Measurements from ENCODE around the gene MRPS23. TPM values are rescaled to one million over a fixed set of nuclear protein-coding genes. Genes with fewer than 3 reads are reported as not detected.

MRPS23 gene
- total and polyA plus RNA-seq, 2 of the 4 experiments (the other 2 are of a cell fraction) = 23.5 to 37.3 TPM

GRCh38 chr17:57871863-57872262 lies 22.0 kb upstream of the MRPS23 start:
- no peak for ATAC-seq (ENCODE audit: low read depth)
- BruUV-seq (replicated peaks) = no TSS peak
- Histone ChIP-seq H3K56ac (ENCODE audit: extremely low read depth, insufficient read depth, low read length) (no peak overlapping the region), H2BK15ac (ENCODE audit: low read depth, low read length) (0 out of 3 replicates have a peak overlapping the region, but pooled peaks have one; percentile 52), H3K4ac (ENCODE audit: low read depth, low read length) (peak overlapping the region; percentile 3; the same call in 1 of the 2 replicates), H4K5ac (ENCODE audit: low read depth, low read length) (no peak overlapping the region), H3K9me1 (ENCODE audit: insufficient read depth, low read length) (peaks cover 45% of the 10 kb centered on the region), H3K18ac (ENCODE audit: low read depth, low read length) (no peak overlapping the region), H3K4me2 (ENCODE audit: low read depth, low read length) (no peak overlapping the region), H3K23ac (ENCODE audit: low read depth, low read length) (no peak overlapping the region), H2AK9ac (replicated peaks; ENCODE audit: low read depth, low read length, poor library complexity) (peak overlapping the region; percentile 0), H3K9me3 (ENCODE audit: control insufficient read depth, insufficient read depth, low read length) (no peaks in the 10 kb centered on the region), H3K27ac (ENCODE audit: insufficient read depth, low read length) (no peak overlapping the region), H3K4me3 (ENCODE audit: insufficient read depth, low read depth, low read length) (no peak overlapping the region), H4K8ac (ENCODE audit: low read depth in 2 of 2, low read length in 2 of 2) (0 out of 4 replicates have a peak overlapping the region, but pooled peaks of 1 of the 2 experiments have one; percentile 6), H3K27me3 (ENCODE audit: control insufficient read depth, insufficient read depth, low read length) (no peaks in the 10 kb centered on the region), H3K14ac (replicated peaks; ENCODE audit: low read depth, low read length) (no peak overlapping the region), H2AFZ (replicated peaks; ENCODE audit: low read length, poor library complexity) (no peak overlapping the region), H2BK20ac (ENCODE audit: low read depth, low read length) (no peak overlapping the region), H2BK120ac (ENCODE audit: low read depth, low read length) (peak overlapping the region; percentile 33; the same call in 1 of the 2 replicates), H2AK5ac (ENCODE audit: low read depth, low read length) (peak overlapping the region; percentile 69; the same call in 1 of the 2 replicates), H4K20me1 (ENCODE audit: insufficient read depth, low read length) (no peaks in the 10 kb centered on the region), H3K36me3 (ENCODE audit: control insufficient read depth, insufficient read depth, low read length) (peaks cover 29% of the 10 kb centered on the region), H4K91ac (ENCODE audit: insufficient read depth, low read depth, low read length) (0 out of 2 replicates have a peak overlapping the region, but pooled peaks have one; percentile 9), H2BK5ac (ENCODE audit: low read depth, low read length, poor library complexity, severe bottlenecking) (no peak overlapping the region), H3K4me1 (ENCODE audit: control insufficient read depth, insufficient read depth, low read length) (peaks cover 59% of the 10 kb centered on the region), H3K9ac (ENCODE audit: low read depth, low read length) (no peak overlapping the region), H3K79me1 (ENCODE audit: low read depth in 1 of 2, low read length in 2 of 2) (peaks cover 17 to 64% of the 10 kb centered on the region in 2 experiments)
- no peak for TF ChIP-seq RAD21 (IDR thresholded peaks at IDR 0.05; ENCODE audit: low read length)
- TF ChIP-seq MAFK (IDR thresholded peaks at IDR 0.05; ENCODE audit: low read depth, low read length) = no peak
- TF ChIP-seq MXI1 (IDR thresholded peaks at IDR 0.05; ENCODE audit: borderline replicate concordance, low read depth, low read length) = no peak
- TF ChIP-seq NFE2L2 (IDR thresholded peaks at IDR 0.05; ENCODE audit: low read depth, low read length) = no peak
- TF ChIP-seq CHD1 (IDR thresholded peaks at IDR 0.05; ENCODE audit: low read depth, low read length) = no peak
- no peak for TF ChIP-seq CEBPB (IDR thresholded peaks at IDR 0.05; ENCODE audit: low read depth, low read length)
- TF ChIP-seq POLR2A (IDR thresholded peaks at IDR 0.05; ENCODE audit: low read depth, low read length) = no peak
- TF ChIP-seq RCOR1 (IDR thresholded peaks at IDR 0.05; ENCODE audit: insufficient replicate concordance, low read length) = no peak
- TF ChIP-seq RFX5 (IDR thresholded peaks at IDR 0.05; ENCODE audit: low read depth, low read length) = no peak
- no peak for TF ChIP-seq MAZ (IDR thresholded peaks at IDR 0.05; ENCODE audit: borderline replicate concordance, low read depth, low read length)
- TF ChIP-seq SMC3 (IDR thresholded peaks at IDR 0.05; ENCODE audit: low read depth, low read length) = no peak
- TF ChIP-seq BHLHE40 (IDR thresholded peaks at IDR 0.05; ENCODE audit: low read depth, low read length) = no peak
- no peak for TF ChIP-seq CTCF (conservative IDR thresholded peaks at IDR 0.05; ENCODE audit: low read depth, low read length)
- TF ChIP-seq ELK1 (IDR thresholded peaks at IDR 0.05; ENCODE audit: borderline replicate concordance, low read depth, low read length) = no peak
- TF ChIP-seq FOS (IDR thresholded peaks at IDR 0.05; ENCODE audit: low read depth, low read length) = no peak
- TF ChIP-seq USF2 (IDR thresholded peaks at IDR 0.05; ENCODE audit: low read depth, low read length) = no peak
- no peak for DNase-seq
- dilution Hi-C loops (cut with HindIII; ENCODE audit: low sequenced_read_pairs, unreplicated experiment) = loop anchor here (25.0 kb wide), 1 partner anchor 115 kb away; the partner anchor contains the start of gene VEZF1
- WGBS, 2 experiments (ENCODE audit: extremely low coverage in 2 of 2, insufficient read length in 1 of 2) = 51% methylated on average over 4 of the region's 8 CpGs; no CpG with 5 or more reads in 1 of the 2 experiments
- intact Hi-C loops (cut with micrococcal nuclease) = no loop called here
- CTCF ChIA-PET = interaction anchor here (0.7 kb wide), 1 partner anchor 869 kb away, joined by 3 read pairs; no protein-coding TSS in a partner anchor
- in situ Hi-C loops (cut with MboI; ENCODE audit: low sequenced_read_pairs) = loop anchor here (25.0 kb wide), 1 partner anchor 465 kb away; the partner anchor contains the start of gene TSPOAP1
- POLR2A ChIA-PET (ENCODE audit: unreplicated experiment) = interaction anchor here (0.6 kb wide), 1 partner anchor 77 kb away, joined by 5 read pairs; no protein-coding TSS in a partner anchor

All from IMR-90 (cell line).